GM19193 (cell line): ENCODE results near the gene ACLY.

Experiments used
- POLR2A ChIP-seq: IDR thresholded peaks from 4 replicates; pipeline ENCODE4 v1.6.1; 2011; ENCODE audit not compliant: insufficient read depth, insufficient read length; ENCODE audit errors: extremely low read depth

ACLY gene

DNA sequence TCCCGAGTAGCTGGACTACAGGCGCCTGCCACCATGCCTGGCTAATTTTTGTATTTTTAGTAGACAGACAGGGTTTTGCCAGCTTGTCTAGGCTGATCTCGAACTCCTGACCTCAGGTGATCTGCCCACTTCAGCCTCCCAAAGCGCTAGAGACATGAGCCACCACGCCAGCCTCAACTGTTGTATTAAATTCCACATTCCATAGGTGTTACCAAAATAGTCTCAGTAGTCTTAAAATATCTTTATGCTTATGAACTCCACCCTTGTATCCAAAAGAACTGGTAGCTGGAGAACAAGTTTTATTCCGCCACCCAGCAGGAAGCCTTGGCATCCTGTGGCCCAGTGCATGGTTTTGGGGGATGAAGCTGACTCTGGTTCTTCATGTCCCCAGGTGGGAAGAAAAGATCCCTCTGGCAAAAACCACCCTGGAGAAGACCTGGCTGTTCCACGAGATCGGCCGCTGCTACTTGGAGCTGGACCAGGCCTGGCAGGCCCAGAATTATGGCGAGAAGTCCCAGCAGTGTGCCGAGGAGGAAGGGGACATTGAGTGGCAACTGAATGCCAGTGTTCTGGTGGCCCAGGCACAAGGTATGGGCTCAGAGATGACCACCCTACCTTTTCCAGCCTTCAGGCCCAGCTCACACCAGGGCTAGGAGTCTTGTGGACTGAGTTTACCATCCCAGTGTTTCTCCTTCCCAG, 30.2 kb upstream of the ACLY start:
- TF ChIP-seq POLR2A: no peak

DNA sequence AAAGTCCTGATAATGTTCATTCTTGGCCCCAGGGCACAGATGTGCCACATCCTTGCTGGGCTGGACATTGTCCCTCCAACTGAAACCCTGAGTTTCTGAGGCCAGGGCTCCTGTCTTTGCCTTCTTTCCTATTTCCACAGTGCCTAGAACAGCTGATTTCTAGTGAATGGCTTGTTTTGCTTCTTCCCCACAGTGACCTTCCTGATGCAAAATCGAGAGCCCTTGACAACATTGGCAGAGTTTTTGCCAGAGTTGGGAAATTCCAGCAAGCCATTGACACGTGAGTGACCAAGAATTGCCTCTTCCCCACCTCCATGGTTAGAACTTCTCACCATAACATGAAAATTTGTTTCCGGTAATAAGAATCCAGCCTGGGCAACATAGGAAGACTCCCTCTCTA, 26.2 kb upstream of the ACLY start:
- TF ChIP-seq POLR2A: no peak

- no peak for TF ChIP-seq POLR2A
These were observed 24.7 kb upstream of the ACLY start for GRCh38 chr17:41943492-41943891.

GRCh38 chr17:41942626-41943373, 24.0 kb upstream of the ACLY start:
- TF ChIP-seq POLR2A: no peak

GRCh38 chr17:41941168-41941567, 22.4 kb upstream of the ACLY start:
- TF ChIP-seq POLR2A: no peak

DNA sequence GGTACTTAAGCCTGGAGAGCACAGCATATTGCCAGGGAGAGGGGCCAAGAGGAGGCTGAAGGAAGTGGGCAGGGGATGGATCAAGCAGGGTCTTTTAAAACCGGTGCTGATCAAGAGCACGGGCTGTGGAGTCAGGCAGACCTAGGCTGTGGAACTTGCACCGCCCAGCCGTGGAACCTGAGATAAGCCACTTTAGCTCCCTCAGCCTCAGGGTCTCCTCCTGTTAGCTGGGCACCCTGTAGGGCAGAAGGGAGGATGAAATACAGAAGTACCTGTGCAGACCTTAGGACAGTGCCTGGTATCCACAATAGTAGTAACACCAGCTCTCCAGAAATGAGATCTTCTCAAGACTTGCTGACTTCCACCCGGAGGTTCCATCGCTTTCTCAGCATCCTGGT, 20.9 kb upstream of the ACLY start:
- TF ChIP-seq POLR2A: no peak

- no peak for TF ChIP-seq POLR2A
These were observed 20.4 kb upstream of the ACLY start for GRCh38 chr17:41939044-41939692.

DNA sequence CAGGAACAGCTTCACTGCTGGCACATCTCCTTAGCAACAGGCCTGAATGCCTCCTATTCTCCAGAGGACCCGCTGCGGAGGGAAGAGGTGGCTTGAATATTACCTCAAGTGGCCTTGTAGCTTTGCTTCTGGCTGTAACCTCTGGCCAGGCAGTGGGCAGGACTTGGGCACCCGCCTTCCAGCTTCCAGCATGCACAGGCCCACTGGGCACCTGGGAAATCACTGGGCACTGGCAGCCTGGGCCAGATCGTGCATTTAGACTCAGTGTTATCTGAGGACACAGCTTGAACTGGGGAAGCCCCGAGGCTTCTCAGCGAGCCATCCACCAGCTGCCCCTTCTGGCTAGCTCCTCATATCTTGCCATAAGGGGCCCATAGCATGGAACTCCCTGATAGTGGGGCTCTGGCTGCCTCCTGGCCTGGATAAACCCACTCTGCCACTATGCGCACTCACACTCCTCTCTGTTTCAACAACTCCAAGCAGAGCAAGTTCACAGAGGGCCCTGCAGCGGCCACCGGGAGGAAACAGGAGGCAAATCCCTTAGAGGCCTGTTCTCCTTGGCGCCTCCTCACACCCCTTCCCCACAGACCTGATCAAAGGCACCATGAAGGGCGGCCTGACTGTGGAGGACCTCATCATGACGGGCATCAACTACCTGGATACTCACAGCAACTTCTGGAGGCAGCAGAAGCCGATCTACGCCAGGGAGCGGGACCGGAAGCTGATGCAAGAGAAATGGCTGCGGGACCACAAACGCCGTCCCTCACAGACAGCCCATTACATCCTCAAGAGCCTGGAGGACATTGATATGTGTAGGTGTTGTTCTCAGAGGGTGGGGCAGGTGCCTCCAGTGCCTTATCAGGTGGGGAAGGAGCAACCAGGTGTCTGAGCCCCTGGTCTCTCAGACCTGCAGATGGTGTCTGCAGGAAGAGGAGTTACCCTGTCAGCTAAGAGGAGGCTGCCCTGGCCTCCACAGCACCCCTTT, 19.5 kb upstream of the ACLY start:
- TF ChIP-seq POLR2A: no peak

DNA sequence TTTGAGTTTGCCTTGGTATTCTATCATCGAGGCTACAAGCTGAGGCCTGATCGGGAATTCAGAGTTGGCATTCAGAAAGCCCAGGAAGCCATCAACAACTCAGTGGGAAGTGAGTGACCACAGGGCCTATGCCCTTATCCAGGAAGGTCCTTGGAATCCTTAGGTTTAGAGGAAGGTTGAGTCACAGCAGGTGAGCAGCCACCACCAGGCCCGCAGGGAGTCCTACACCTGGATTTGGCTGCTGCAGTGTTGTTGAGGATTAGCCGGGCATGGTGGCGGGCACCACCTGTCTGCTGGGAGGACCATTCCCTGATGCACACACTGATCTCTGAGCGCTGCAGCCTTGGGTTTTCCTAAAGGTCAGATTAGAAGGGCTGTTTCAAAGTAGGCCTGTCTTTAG, 16.9 kb upstream of the ACLY start:
- TF ChIP-seq POLR2A: no peak

DNA sequence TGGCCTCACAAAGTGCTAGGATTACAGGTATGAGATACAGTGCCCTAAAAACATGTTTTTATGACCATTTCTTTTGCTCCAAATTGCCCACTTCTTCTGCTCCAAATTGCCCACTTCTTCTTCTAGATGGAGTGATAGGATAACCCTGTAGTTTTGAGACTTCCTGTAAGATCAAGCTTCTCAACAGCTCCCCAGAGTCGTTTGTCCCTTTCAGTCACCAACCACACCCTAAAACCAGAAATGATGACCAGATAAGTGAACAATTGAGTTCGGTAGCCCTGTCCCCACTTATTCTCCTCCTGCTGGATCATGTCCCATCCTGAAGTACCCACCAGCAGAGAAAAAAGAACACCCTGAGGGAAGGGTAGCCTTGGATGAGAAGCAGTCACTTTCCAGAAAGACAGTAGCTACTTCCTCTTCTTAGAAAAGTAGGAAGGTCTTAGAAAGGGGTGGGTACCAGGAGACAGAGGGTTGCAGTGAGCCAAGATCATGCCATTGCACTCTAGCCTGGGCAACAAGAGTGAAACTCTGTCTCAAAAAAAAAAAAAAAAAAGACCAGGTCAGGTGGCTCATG, 14.2 kb upstream of the ACLY start:
- no peak for TF ChIP-seq POLR2A

DNA sequence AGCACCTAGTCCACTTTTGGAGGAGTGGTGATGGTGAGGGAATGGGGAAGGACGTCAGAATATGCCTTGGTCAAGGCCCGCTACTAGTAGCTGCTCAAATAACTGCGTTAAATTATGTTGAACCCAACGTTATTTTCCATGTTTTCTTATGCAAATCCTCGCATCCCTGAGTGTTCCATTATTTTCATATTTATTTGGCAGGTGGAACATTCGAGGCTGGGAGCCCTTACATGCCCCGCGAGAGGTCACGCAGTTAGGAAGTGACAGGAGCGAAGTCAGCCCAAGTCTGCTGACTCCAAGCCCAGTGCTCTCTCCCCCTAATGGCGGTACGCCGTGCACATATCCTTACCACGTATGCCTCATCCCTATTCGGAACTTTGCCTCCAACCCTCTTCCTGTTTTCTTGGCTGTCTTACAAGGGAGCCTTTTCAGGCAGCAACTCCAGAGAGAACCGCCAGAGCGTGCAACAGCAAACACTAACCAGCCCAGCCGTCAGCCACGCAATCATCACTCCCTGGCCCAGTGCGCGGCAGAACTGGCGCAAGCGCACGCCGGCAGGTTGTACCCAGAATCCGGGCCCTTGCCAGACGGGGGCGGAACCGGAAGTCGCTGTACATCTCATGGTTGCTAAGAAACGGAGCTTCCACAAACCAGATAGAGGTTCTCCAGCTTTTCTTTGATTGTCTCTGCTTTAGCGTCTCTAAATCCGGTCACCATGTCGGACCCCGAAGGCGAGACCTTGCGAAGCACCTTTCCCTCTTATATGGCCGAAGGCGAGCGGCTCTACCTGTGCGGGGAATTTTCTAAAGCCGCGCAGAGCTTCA, 11.5 kb upstream of the ACLY start, which contains the start of gene ODAD4:
Gene ODAD4, plus strand, starts transcription at position 609 of the 824 bp plus-strand sequence. Its CDS starts 107 bp downstream, at position 716.
- TF ChIP-seq POLR2A: peak; percentile 93

DNA sequence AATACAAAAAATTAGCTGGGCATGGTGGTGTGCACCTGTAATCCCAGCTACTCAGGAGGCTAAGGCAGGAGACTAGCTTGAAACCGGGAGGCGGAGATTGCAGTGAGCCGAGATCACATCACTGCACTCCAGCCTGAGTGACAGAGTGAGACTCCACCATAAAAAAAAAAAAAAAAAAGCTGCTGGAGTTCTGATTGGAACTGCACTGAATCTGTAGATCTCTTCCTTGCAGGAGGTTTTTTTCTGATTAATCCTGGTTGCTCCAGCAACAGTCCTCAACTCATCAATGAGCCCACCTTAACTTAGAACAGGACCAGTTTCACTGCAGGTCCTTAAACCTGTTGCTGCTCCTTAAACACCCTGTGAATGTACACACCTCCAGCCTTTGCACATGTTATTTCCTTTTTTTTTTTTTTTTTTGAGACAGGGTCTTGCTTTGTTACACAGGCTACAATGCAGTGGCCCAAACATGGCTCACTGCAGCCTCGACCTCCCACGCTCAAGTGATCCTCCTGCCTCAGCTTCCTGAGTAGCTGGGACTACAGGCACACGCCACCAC, 10.0 kb upstream of the ACLY start:
- TF ChIP-seq POLR2A: no peak

DNA sequence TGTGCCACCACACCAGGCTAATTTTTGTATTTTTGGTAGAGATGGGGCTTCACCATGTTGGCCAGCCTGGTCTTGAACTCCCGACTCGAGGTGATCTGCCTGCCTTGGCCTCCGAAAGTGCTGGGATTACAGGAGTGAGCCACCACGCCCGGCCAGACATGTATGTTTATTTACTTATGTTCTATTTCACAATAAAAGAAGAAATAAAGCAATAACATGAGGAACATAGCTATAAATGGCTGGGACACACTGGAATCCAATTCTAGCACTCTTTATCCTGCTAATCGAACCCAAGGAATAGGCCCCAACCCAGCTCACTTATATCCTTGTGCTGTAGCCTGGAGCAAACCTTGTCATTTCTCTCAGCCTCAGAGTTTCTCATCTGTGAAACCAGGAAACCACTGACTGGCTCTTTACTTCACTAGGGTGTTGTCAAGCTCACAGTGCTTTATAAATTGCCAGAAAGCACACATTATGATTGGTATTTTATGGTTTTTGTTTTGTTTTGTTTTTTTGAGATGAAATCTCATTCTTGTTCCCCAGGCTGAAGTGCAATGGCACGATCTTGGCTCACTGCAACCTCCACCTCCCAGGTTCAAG, 7.3 kb upstream of the ACLY start:
- TF ChIP-seq POLR2A: no peak

DNA sequence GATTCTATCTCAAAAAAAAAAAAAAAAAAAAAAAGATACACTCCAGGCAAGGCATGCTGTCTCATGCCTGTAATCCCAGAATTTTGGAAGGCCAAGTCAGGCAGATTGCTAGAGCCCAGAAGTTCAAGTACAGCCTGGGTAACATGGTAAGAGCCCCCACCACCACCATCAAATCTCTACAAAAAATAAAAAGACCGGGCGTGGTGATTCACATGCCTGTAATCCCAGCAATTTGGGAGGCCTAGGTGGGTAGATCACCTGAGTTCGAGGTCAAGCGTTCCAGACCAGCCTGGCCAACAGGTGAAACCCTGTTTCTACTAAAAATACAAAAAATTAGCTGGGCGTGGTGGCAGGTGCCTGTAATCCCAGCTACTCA, 1.8 kb upstream of the ACLY start:
- no peak for TF ChIP-seq POLR2A
